Activated CD8-positive, alpha-beta memory T cell treated with anti-CD3 and anti-CD28 coated beads for 1 hour (primary cell): ENCODE results near the gene LAGE3.
A peak's percentile ranks its signal among the peaks of the same experiment; 100 is the strongest.

Experiments
- DNase-seq, 2 donors: peaks; one replicate each; pipeline ENCODE4 v3.0.0-alpha.2; 2020; ENCODE audit warnings: low read depth in 1 of 2; ENCODE audit errors: extremely low read depth in 1 of 2

LAGE3 gene, protein sequence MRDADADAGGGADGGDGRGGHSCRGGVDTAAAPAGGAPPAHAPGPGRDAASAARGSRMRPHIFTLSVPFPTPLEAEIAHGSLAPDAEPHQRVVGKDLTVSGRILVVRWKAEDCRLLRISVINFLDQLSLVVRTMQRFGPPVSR

DNA sequence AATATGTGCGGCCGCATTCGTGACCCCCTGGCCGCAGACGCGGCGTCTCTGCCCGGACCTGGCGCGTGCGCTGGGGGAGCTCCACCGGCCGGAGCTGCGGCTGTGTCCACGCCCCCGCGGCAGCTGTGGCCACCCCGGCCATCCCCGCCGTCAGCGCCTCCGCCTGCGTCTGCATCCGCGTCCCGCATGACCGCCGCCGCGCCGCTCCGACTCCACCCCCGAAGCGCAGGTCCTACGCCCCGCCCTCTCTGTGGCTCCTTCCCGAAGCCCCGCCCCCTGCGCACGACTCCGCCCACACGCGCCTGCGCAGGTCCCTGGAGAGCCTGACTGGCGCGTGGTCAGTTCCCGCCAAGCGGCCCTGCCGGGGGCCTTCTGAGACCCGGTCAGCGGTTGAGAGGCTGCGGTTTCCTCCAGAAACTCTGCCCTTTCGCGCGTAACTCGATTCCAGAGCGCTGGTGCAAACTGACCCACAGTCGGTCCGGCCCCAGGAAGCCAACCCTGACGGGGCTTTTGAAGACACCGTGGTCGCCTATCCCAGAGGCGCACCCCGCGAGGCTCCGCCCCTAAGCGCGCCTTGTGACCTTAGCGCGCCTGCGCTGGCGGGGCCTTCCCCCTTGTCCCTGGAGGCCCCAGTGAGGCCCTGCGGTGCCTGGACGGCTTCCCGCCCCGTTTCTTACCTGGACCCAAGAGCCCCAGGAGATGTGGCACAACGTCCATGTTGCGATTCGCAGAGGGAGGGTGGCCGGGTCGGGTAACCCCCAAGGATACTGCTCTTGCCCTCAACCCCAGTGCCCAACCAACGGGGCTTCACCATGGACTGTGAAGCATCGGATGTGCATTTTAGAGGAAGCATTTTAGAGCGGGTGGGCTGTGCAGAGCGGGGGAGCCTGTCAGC lies at the start of gene LAGE3:
Gene LAGE3, minus strand, starts transcription at position 554 of the 895 bp plus-strand sequence. Its CDS starts 366 bp downstream, at position 188.
- DNase-seq = peak; percentile 83 to 90

DNA sequence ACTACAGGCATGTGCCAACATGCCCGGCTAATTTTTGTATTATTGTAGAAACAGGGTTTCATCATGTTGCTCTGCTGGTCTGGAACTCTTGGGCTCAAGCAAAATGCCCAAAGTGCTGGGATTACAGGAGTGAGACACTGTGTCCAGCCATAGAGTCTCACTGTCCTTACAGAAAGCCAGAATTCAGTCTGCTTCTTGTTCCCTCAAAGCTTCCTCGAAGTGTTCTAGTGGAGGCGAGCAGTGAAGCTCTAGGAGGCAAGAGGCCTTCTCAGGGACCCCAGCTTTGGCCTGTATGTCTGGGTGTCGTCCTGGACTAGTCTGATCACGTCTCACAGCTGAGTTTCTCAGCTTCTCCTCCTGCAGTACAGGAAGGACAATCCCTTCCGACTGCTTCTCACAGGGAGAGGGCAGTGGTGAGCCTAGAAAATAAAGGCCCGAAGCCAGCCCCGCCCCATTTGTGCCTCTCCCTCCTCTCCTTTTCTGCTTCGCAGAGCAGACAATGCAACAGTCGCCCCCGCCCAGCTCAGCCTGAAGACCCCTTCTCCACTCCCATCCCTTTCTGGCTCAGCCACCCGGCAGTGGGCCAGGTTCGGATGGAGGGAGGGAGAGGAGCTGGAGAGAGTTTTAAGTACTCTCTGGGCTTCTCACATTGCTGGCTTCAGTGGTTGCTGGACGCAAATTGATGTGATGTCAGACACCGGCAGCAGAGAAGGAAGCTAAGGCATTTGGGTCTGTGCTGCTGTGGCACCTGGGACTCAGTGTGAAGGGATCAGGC lies 48.0 kb upstream of the LAGE3 start:
- DNase-seq = peak in 1 of 2 donors; percentile 24

DNA sequence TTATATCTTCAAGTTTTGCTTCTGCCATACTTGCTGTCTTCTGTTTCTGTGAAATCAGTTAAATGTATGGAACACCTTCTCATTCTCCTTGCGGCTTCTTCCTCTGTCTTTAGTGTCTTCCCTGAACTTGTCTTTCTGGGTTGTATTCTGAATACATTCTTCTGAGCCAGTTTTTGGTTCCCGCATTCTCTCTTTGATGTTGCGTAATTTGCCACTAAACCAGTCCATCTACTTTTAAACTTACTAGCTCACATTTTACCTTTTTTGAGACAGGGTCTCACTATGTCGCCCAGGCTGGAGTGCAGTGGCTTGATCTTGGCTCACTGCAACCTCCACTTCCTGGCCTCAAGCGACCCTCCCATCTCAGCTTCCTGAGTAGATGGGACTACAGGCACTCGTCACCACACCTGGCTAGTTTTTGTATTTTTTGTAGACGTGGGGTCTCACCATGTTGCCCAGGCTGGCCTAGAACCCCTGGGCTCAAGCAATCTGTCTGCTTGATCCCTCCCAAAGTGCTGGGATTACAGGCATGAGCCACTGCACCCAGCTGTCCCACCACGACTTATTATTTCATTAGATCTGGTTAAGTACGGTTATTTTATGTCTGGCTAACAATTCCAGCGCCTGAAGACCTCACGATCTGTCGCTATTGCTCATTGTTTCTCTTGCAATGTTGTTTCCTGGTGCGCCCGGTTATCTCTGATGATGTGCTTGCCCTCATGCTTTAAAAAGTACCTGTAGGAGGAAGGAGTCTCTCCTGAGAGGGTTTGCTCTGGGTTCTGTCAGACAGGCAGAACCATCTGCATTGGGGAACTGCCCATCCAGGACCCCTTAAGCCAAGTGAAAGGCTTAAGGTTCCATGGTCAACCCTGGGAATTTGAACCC lies 46.8 kb upstream of the LAGE3 start:
- DNase-seq = no peak

DNA sequence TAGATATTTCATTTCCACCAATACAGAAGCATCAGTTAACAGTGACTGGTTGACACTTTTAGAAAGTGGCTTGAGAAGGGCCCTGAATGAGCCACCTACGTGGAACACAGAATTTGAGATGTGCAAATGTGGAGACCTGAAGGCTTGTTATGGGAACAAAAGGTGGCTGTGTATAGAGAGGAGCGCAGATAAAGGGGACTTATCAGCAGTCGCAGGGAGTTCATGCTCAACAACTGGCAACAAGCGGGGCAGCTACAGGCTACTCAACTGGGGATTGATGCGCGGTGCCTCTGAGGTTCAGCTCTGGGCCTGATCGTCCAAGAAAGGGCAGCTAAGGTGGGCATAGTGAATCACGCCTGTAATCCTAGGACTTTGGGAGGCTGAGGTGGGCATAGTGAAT lies 40.3 kb upstream of the LAGE3 start:
- no peak for DNase-seq

DNA sequence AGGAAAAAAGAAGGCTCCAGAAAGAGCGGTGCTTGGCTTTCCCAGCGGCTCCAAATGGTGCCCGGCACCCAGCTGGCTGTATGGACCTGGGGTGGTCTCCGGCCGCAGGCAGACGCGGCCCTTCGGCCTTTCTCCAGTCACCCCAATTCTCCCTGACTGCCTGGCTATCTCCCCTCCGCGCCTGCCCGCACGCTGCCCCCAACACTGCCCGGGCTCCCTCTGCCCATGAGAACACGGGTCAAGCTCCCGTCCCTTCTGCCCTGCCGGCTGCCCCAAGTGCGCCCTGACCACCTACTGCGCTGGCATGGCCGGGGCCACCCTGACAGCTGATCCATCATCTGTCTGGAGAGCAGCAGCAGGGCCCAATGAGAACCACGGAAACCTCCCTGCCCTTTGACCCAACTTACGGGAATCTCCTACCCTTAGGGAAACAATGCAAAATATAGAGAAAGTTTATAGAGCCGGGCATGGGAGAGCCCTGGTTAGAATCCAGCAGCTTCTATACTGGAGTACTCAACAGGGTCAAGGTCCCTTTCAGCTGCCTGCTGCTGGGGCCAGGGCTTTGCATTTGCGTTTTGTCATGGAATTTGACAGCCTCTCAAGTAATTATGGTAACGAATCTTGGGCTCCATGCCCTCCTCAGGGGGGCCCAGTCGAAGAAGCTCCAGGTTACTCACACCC lies 38.2 kb upstream of the LAGE3 start:
- no peak for DNase-seq

DNA sequence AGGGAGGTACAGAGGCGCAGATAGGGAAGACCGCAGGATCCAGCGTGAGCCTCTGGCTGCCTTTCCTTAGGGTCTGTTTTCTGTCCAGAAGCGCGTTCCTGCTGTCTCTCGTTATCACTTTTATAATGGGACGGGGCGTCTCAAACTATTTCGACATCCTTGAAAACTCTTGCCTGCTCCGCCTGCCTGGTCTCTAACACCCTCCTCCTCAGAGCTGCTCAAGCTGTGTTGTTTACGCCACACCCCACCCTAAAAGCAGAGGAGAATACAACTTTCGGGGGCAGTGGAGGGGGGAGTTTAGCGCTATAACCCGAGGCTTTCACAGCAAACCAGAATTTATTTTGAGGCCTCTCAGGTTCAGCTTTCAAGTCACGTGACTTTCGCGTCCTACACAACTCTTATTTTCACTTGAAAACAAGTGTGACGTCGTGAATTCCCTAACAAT lies 37.6 kb upstream of the LAGE3 start:
- no peak for DNase-seq

DNA sequence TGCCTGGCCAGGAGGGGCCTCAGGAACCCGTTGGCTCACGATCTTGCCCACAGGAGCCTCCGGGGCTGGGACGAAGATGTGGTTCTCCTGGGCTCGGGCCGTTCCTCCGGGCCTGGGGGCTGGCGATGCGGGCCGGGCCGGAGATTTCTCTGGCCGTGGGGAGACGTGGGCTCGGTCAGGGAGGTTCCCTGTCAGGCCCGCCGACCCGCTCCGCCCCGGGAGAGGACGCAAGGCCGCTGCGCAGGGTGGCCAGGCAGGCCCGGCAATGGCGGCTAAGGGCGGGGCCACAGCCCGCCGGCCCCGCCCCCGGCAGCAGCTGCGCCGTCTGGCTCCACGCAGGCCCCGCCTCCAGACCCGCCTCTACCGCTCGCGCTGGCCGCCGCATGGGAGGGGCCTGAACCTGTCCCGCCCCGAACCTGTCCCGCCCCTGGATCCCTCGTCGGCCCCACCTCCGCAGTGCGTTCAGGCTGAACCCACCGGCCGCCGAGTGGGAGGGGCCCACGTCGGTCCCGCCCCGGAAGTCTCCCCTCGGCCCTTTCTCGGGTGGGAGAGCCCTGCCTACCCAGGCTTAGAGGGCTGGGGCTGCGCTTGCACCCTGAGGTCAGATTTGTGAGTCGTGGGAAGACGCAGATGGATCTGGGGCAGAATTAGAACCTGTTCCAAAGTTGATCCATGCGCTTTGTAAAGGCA lies 37.0 kb upstream of the LAGE3 start, which contains the start of gene FAM3A:
Gene FAM3A, minus strand, starts transcription at position 267 of the 690 bp plus-strand sequence. CDS start 460 bp downstream, outside the sequence.
- DNase-seq = peak; percentile 73 to 85

DNA sequence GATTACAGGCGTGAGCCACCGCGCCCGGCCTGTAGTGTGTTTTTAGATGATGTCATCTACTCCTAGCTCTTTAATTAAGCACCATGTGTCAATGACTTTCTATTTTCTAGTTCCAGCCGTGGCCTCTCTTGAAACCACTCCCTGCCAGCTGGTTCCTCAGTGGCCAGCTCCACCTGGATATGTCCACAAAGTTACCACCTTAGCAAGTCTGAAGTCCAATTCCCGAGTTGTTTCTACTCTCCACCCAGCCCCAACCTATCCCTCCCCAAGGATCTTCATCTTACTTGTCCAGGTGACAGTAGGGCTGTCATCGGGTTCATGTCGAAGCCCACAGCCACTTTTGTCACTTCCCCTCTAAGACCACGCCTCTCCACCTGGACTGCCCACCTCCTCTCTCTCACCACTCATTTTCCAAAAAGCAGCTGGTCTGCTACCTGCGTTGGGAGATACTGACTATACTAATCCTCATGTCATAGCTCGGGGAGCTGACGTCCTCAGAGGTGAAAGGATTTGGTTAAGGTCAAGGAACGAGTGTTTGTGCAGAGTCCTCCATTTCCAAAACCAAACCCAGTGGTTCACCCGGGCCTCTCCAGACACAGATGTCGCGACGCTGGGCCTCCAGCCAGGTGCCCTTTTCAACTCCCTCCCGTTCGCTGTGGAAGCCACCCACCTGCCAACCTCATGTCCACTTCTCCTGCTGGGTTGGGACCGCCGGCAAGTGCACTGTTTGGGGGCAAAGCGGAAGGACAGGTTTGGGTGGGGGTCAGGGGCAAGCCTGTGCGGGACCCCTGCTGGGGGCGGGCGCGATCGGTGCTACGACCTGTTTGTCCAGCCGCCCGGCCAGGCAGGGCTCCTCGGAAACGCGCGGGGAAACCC lies 36.2 kb upstream of the LAGE3 start:
- DNase-seq = no peak

DNA sequence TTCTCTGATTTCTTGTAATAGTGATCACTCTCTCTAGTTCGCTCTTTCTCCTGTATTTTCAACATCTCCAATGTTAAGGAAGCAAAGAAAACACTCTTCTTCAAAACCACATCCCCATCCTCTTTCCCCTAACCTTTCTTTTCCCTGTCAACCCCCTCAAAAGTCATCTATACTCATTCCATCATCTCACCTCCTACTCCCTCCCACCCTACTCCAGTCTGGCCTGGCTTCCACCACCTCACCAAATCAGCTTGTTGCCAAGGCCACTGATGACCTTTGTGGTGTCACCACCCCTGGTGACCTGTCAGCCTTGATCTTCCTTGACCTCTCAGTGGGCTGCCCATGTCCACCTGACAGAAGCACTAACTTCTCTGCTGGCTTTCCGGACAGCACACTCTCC lies 34.6 kb upstream of the LAGE3 start:
- no peak for DNase-seq

DNA sequence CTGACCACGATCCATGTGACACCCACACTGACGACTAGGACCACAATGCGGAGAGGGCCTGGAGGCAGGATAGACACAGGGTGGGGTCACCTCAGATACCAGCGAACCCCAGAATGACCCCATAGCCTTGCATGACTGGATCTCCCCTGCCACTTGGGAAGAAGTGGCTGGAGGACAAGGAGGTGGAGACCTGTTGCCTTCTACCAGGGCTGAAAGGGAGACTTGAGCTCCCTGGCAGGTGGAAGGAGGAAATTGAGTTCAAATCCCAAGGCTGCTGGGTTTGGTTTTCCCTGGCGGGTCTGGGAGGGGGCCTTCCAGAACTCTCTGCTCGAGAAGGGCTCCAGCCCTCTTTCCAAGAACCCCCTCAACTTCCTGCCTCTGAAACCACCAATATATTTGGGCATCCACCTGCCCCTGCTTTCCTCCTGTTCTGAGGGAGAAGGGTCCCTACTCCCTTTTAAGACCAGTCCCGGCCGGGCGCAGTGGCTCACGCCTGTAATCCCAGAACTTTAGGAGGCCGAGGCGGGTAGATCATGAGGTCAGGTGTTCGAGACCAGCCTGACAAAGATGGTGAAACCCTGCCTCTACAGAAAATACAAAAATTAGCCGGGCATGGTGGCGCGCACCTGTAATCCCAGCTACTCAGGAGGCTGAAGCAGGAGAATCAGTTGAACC lies 33.9 kb upstream of the LAGE3 start:
- no peak for DNase-seq

DNA sequence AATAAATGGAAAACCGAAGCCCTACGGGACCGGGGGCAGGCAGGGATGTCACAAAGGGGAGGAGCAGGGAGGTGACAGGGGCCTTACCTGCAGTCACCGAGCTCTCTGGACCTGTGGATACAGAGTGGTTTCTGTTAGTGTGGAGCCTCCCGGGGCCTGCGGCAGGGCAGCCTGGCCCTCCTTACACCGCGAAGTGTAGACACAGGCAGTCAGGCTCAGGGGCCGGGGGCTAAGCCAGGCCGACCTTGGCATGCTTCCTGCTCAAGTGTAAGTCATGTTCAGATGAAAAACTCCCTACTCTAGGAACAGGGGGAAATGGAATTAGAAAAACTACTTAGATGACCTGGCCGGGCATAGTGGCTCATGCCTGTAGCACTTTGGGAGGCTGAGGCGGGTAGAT lies 32.7 kb upstream of the LAGE3 start:
- no peak for DNase-seq

DNA sequence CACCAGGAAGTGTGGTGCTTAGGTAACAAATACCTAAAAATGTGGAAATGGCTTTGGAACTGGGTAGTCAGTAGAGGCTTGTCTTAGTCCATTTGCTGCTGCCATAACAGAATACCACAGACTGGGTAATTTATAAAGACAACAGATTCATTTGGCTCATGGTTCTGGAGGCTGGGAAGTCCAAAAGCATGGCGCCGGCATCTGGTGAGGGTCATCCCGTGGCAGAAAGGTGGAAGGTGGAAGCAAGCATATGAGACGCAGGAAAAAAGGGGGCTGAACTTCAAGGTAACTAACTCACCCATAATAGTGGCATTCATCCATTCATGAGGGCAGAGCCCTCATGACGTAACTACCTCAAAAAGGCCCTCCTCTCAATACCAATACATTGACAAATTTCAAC lies 30.4 kb upstream of the LAGE3 start:
- DNase-seq = no peak

DNA sequence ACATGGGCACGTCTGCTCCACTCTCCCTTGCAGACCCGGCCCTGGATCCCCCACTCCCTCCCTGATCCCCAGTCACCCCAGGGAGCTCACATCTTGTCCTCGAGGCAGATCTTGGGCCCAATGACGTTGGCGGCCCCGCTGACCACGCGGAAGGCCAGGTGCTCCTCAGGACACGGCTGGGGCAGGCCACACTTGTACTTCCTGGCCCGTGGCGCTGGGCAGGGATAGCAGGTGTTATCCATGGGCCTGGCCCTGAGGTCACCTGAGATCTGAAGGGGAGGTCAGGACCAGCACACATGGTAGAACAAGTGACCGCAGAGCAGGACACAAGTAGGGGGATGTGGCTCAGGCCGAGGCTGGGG lies 29.3 kb upstream of the LAGE3 start:
- no peak for DNase-seq

DNA sequence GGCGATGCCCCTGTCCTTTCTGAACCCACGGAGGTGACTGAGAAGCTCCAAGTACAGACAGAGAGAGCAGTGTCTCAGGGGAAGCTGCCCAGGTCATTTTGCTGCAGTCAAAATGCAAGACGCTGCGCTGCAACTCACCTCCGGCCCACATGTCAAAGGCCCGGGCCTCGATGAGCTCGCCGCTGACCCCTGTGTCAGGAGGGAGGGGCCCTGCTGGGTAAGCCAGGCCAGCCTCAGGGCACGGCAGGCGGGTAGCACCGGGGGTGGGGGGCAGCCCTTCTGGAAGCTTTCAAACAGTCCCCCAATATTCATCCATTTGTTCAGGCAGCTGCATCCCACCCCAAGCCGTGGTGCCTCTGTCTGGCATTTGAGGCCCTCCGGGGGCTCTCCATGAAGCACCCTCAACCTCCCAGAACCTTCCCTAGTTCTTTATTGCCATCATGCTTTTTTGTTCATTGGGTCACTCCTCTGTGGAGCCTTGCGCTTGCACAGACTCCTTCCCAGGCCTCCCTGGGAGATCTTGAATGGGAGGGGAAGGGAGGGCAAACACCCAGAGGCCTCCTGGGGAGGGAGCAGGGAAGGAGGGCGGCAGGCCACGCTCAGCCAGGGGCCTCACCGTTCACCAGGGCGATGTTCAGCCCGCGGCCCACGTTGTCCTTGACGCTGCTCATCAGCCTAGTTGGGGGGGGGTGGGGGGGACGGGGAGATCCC lies 28.7 kb upstream of the LAGE3 start:
- no peak for DNase-seq

DNA sequence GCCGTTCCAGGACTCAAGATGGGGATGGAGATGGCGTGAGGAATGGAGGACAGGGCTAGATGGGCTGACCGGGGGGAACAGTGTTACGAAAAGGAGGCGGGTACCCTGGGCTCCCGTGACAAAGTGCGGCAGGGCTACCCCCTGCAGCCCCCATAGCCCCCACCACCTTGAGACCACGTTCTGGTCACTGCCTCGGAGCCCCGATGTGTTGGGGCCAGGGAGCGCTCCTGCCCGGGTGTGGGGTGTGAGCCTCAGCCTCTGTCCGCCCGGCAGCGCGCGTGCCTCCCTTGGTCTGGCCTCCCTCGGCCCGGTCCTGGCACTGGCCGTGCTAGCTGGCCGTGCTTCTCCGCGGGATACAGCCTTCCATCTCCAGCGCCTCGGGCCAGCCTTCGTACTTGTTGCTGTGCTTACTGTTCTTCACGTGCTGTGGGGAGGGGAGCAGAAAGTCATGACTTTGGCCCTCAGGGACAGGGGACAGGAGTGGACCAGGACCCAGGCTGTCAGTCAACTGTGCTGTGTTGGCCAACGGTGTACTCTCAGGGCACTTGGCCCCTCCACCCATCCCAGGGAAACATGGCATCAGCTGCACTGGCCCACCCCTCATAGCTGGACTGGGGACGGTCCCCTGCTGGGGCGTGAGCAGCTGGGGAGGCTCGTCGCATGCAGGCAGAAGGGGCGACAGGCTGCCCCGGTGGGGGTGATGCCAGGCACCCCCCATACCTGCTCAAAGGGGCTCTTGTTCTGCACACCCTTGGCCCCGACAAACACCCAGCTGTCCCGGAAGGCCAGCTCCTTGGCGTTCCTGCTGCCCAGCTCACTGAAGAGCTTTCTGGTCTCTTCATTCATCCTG lies 27.6 kb upstream of the LAGE3 start:
- DNase-seq = no peak

DNA sequence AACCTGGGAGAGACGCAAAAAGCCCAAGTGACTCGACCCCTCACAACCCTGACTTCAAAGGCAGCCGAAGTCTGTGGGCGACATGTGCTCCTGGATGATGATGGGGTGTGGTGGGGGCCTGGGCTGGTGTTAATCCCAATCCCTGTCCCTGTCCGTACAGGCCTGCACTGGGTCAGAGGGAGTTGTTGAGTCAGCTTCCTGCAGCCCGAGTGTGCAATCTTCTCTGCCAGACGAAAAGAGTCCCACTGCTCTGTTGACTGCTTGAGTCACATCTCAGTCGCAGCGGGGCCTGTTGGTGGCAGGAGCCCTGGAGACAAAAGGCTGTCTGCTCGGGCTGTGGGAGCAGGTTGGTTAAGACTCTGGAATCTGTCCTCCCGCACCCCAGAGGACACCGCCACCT lies 26.7 kb upstream of the LAGE3 start:
- no peak for DNase-seq
